ENCODE results near the gene MPPED1. TPM values are rescaled to one million over a fixed set of nuclear protein-coding genes. Genes with fewer than 3 reads are reported as not detected.

The MPPED1 gene
- total and polyA plus RNA-seq, 2 experiments from 2014 or later = 0.30 to 0.97 TPM

GRCh38 chr22:43449831-43450225 is 38.0 kb downstream of the MPPED1 start:
- no peak for TF ChIP-seq EZH2phosphoT487 (IDR thresholded peaks at IDR 0.05; ENCODE audit: low read depth, severe bottlenecking, unreplicated experiment)
- no peak overlapping the region for H3K4me2 ChIP-seq
- H3K79me2 ChIP-seq = no peaks in the 10 kb centered on the region
- H4K20me1 ChIP-seq (ENCODE audit: insufficient read depth, poor library complexity, severe bottlenecking) = no peaks in the 10 kb centered on the region
- no peak overlapping the region for H2AFZ ChIP-seq
- H3K36me3 ChIP-seq (replicated peaks; ENCODE audit: insufficient read depth, low read depth) = no peaks in the 10 kb centered on the region
- no peaks in the 10 kb centered on the region for H3K27me3 ChIP-seq
- WGBS (ENCODE audit: low lambda C conversion rate, missing lambda C conversion rate) = 91% methylated on average over 11 of the region's 11 CpGs
- no peaks in the 10 kb centered on the region for H3K9me2 ChIP-seq (replicated peaks; ENCODE audit: insufficient read depth)
- no peak overlapping the region for H3K4me3 ChIP-seq
- no peaks in the 10 kb centered on the region for H3K9me3 ChIP-seq (ENCODE audit: low read depth)
- DNase-seq (ENCODE audit: low spot score) = no peak
- no peaks in the 10 kb centered on the region for H3K4me1 ChIP-seq (ENCODE audit: insufficient read depth)
- no peak overlapping the region for H3K27ac ChIP-seq

DNA sequence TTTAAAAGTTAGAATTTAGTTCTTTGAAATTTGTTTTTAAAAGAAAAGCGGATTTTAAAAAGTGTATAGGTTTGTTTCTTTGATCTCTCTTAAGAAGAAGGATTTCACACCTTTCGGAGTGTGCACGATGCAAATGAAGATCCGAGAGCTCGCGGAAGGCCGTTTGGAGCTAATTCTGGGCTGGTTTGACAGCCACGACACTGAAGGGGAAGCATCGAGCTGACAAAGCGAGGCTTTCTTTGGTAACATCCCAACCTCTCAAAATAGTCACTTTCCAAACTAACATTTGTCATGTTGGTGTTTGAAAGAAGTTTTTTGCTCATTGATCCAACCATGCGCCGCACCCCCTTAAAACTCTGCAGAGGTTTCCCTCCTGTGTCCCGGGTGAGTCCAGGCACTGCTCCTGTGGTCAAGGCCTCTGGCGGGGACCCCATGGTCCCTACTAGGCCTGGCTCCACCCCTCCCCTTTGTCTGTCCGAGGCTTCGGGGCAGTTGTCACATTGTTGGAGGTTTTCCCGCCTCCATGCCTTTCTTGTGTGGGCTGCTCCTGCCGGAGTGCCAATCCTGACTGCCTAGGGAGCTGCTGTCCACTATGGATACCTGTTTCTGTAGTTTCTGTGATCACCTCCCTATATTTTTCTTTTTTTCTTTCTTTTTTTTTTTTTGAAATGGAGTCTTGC is 39.7 kb downstream of the MPPED1 start:
- Histone ChIP-seq H3K4me1 (ENCODE audit: insufficient read depth) (no peaks in the 10 kb centered on the region), H3K79me2 (no peaks in the 10 kb centered on the region), H4K20me1 (ENCODE audit: insufficient read depth, poor library complexity, severe bottlenecking) (no peaks in the 10 kb centered on the region), H3K4me2 (no peak overlapping the region), H3K9me3 (ENCODE audit: low read depth) (no peaks in the 10 kb centered on the region), H3K4me3 (no peak overlapping the region), H3K27ac (no peak overlapping the region), H2AFZ (no peak overlapping the region), H3K27me3 (no peaks in the 10 kb centered on the region), H3K9me2 (replicated peaks; ENCODE audit: insufficient read depth) (no peaks in the 10 kb centered on the region), H3K36me3 (replicated peaks; ENCODE audit: insufficient read depth, low read depth) (no peaks in the 10 kb centered on the region)
- WGBS (ENCODE audit: low lambda C conversion rate, missing lambda C conversion rate) = 80% methylated on average over 18 of the region's 18 CpGs
- TF ChIP-seq, protein P1, sequence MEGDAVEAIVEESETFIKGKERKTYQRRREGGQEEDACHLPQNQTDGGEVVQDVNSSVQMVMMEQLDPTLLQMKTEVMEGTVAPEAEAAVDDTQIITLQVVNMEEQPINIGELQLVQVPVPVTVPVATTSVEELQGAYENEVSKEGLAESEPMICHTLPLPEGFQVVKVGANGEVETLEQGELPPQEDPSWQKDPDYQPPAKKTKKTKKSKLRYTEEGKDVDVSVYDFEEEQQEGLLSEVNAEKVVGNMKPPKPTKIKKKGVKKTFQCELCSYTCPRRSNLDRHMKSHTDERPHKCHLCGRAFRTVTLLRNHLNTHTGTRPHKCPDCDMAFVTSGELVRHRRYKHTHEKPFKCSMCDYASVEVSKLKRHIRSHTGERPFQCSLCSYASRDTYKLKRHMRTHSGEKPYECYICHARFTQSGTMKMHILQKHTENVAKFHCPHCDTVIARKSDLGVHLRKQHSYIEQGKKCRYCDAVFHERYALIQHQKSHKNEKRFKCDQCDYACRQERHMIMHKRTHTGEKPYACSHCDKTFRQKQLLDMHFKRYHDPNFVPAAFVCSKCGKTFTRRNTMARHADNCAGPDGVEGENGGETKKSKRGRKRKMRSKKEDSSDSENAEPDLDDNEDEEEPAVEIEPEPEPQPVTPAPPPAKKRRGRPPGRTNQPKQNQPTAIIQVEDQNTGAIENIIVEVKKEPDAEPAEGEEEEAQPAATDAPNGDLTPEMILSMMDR (IDR thresholded peaks at IDR 0.05; ENCODE audit: poor library complexity) = no peak
- no peak for TF ChIP-seq EZH2 (IDR thresholded peaks at IDR 0.05; ENCODE audit: borderline replicate concordance)
- no peak for TF ChIP-seq EZH2phosphoT487 (IDR thresholded peaks at IDR 0.05; ENCODE audit: low read depth, severe bottlenecking, unreplicated experiment)
- no peak for DNase-seq (ENCODE audit: low spot score)

GRCh38 chr22:43455846-43456245 is 44.0 kb downstream of the MPPED1 start:
- no peaks in the 10 kb centered on the region for H3K36me3 ChIP-seq (replicated peaks; ENCODE audit: insufficient read depth, low read depth)
- H3K27me3 ChIP-seq = peaks cover 4% of the 10 kb centered on the region
- H4K20me1 ChIP-seq (ENCODE audit: insufficient read depth, poor library complexity, severe bottlenecking) = no peaks in the 10 kb centered on the region
- H3K9me3 ChIP-seq (ENCODE audit: low read depth) = no peaks in the 10 kb centered on the region
- H3K4me2 ChIP-seq = no peak overlapping the region
- no peaks in the 10 kb centered on the region for H3K9me2 ChIP-seq (replicated peaks; ENCODE audit: insufficient read depth)
- H3K27ac ChIP-seq = no peak overlapping the region
- H2AFZ ChIP-seq = no peak overlapping the region
- TF ChIP-seq, protein P1 (IDR thresholded peaks at IDR 0.05; ENCODE audit: poor library complexity) = no peak
- TF ChIP-seq EZH2 (IDR thresholded peaks at IDR 0.05; ENCODE audit: borderline replicate concordance) = no peak
- TF ChIP-seq EZH2phosphoT487 (IDR thresholded peaks at IDR 0.05; ENCODE audit: low read depth, severe bottlenecking, unreplicated experiment) = no peak
- H3K79me2 ChIP-seq = no peaks in the 10 kb centered on the region
- no peaks in the 10 kb centered on the region for H3K4me1 ChIP-seq (ENCODE audit: insufficient read depth)
- DNase-seq (ENCODE audit: low spot score) = no peak
- 42% methylated on average over 2 of the region's 2 CpGs for WGBS (ENCODE audit: low lambda C conversion rate, missing lambda C conversion rate)
- H3K4me3 ChIP-seq = no peak overlapping the region

- Histone ChIP-seq H3K27me3 (peaks cover 4% of the 10 kb centered on the region), H3K36me3 (replicated peaks; ENCODE audit: insufficient read depth, low read depth) (no peaks in the 10 kb centered on the region), H3K4me1 (ENCODE audit: insufficient read depth) (no peaks in the 10 kb centered on the region), H4K20me1 (ENCODE audit: insufficient read depth, poor library complexity, severe bottlenecking) (no peaks in the 10 kb centered on the region), H2AFZ (no peak overlapping the region), H3K4me3 (no peak overlapping the region), H3K9me2 (replicated peaks; ENCODE audit: insufficient read depth) (no peaks in the 10 kb centered on the region), H3K79me2 (no peaks in the 10 kb centered on the region), H3K4me2 (no peak overlapping the region), H3K27ac (no peak overlapping the region), H3K9me3 (ENCODE audit: low read depth) (no peaks in the 10 kb centered on the region)
- 81% methylated on average over 3 of the region's 3 CpGs for WGBS (ENCODE audit: low lambda C conversion rate, missing lambda C conversion rate)
- TF ChIP-seq EZH2phosphoT487 (IDR thresholded peaks at IDR 0.05; ENCODE audit: low read depth, severe bottlenecking, unreplicated experiment) (no peak), EZH2 (IDR thresholded peaks at IDR 0.05; ENCODE audit: borderline replicate concordance) (no peak)
- TF ChIP-seq, protein P1 (IDR thresholded peaks at IDR 0.05; ENCODE audit: poor library complexity) = no peak
- no peak for DNase-seq (ENCODE audit: low spot score)
Observed at GRCh38 chr22:43457002-43457401, 45.2 kb downstream of the MPPED1 start.

Measured in hepatocyte (in vitro differentiated cells).